Thyroid gland (tissue), 4 donors: ENCODE measurements around the gene ABI3BP.

ENCODE experiments used
- POLR2A ChIP-seq, 2 donors: fragments of 450-650 bp; IDR thresholded peaks; one replicate each; pipeline ENCODE4 v1.6.1; 2017; ENCODE audit warnings: antibody characterized with exemption in 2 of 2, mild to moderate bottlenecking in 2 of 2, moderate library complexity in 1 of 2
- TF ChIP-seq, protein P1 (sequence below), 6 experiments: fragments of 200-600 bp in 3 of 6; fragments of 450-650 bp in 3 of 6; sonication (generic) in 3 of 6; IDR thresholded peaks; one replicate each; pipeline ENCODE4 v1.5.1; 2016 to 2019; ENCODE audit warnings: antibody characterized with exemption in 6 of 6, mild to moderate bottlenecking in 2 of 6, inconsistent platforms in 1 of 6, moderate library complexity in 1 of 6

DNA sequence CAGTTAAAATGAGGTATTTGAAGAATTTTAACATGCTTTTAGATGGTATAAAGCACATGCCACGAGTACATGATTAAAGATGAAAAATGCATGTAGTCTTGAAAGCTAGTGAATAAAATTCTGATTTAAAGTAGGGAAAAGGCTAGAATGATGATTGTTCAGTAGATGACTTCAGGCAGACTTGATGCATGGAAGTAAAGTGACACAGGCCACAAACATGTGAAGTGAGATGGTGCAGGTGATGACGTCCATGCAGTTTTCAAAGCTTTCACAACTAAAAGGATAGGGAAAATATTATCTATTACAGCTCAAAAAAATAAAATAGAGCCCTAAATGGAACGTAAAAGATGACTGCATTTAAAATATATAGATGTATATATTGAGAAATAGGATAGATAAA lies 143.1 kb downstream of the ABI3BP start:
- no peak for TF ChIP-seq POLR2A (IDR thresholded peaks at IDR 0.05)
- TF ChIP-seq, protein P1, sequence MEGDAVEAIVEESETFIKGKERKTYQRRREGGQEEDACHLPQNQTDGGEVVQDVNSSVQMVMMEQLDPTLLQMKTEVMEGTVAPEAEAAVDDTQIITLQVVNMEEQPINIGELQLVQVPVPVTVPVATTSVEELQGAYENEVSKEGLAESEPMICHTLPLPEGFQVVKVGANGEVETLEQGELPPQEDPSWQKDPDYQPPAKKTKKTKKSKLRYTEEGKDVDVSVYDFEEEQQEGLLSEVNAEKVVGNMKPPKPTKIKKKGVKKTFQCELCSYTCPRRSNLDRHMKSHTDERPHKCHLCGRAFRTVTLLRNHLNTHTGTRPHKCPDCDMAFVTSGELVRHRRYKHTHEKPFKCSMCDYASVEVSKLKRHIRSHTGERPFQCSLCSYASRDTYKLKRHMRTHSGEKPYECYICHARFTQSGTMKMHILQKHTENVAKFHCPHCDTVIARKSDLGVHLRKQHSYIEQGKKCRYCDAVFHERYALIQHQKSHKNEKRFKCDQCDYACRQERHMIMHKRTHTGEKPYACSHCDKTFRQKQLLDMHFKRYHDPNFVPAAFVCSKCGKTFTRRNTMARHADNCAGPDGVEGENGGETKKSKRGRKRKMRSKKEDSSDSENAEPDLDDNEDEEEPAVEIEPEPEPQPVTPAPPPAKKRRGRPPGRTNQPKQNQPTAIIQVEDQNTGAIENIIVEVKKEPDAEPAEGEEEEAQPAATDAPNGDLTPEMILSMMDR (IDR thresholded peaks at IDR 0.05) = no peak
